PC-9 (cell line): ENCODE results near the gene RAB31. TPM values are rescaled to one million over a fixed set of nuclear protein-coding genes. Genes with fewer than 3 reads are reported as not detected.

ENCODE experiments used
- BruUV-seq: library from RNA; stranded (reverse); fragments of 400-500 nt; replicated peaks from 2 replicates; lab custom pipeline; 2021; lab: Mats Ljungman, UMichigan
- CTCF ChIA-PET: fragments of 300-600 bp; sonication (Branson Sonifier 250); formaldehyde crosslinking; loops from one replicate; lab custom pipeline; 2022; ENCODE audit warnings: antibody characterized with exemption; lab: Charles Lee
- POLR2A ChIA-PET: fragments of 300-600 bp; sonication (Branson Sonifier 250); formaldehyde crosslinking; loops from one replicate; lab custom pipeline; 2022; ENCODE audit warnings: antibody characterized with exemption; ENCODE audit not compliant: unreplicated experiment; lab: Charles Lee
- DNase-seq, 2 experiments: peaks; one replicate each; pipeline versions ENCODE4 v3.0.0 to v3.0.0-alpha.2; 2015 to 2022; ENCODE audit warnings: mixed read lengths in 1 of 2
- H2AFZ ChIP-seq: fragments of 200-600 bp; sonication (generic); 2 replicates; pipeline ENCODE4 v1.8.1; 2017; ENCODE audit warnings: antibody characterized with exemption
- H3F3A ChIP-seq: fragments of 200-600 bp; sonication (generic); 2 replicates; pipeline ENCODE4 v1.8.1; 2017; ENCODE audit warnings: antibody characterized with exemption, mild to moderate bottlenecking, low read depth; ENCODE audit not compliant: insufficient read depth
- H3K27ac ChIP-seq: fragments of 200-600 bp; sonication (generic); 2 replicates; pipeline ENCODE4 v1.6.1; 2016; ENCODE audit warnings: mixed run types
- H3K27me3 ChIP-seq: fragments of 200-600 bp; sonication (generic); 2 replicates; pipeline ENCODE4 v1.6.1; 2016; ENCODE audit warnings: low read depth, mixed run types; ENCODE audit not compliant: insufficient read depth
- H3K36me3 ChIP-seq: fragments of 200-600 bp; sonication (generic); 2 replicates; pipeline ENCODE4 v1.6.1; 2016; ENCODE audit warnings: low read depth, mixed run types
- H3K4me1 ChIP-seq: fragments of 200-600 bp; sonication (generic); replicated peaks from 2 replicates; pipeline ENCODE4 v1.6.1; 2016; ENCODE audit warnings: mixed run types; ENCODE audit not compliant: insufficient read depth
- H3K4me2 ChIP-seq: fragments of 200-600 bp; sonication (generic); 2 replicates; pipeline ENCODE4 v1.6.1; 2017; ENCODE audit warnings: mixed run types
- H3K4me3 ChIP-seq: fragments of 200-600 bp; sonication (generic); 2 replicates; pipeline ENCODE4 v1.6.1; 2016; ENCODE audit warnings: mixed run types
- H3K79me2 ChIP-seq: fragments of 200-600 bp; sonication (generic); 2 replicates; pipeline ENCODE4 v1.6.1; 2017; ENCODE audit warnings: low read depth, mixed run types
- H3K9me2 ChIP-seq: fragments of 200-600 bp; sonication (generic); 2 replicates; pipeline ENCODE4 v1.8.1; 2017; ENCODE audit warnings: mild to moderate bottlenecking; ENCODE audit not compliant: insufficient read depth
- H3K9me3 ChIP-seq: fragments of 200-600 bp; sonication (generic); 2 replicates; pipeline ENCODE4 v1.8.1; 2016; ENCODE audit warnings: low read depth; ENCODE audit not compliant: insufficient read depth
- H4K20me1 ChIP-seq: fragments of 200-600 bp; sonication (generic); 2 replicates; pipeline ENCODE4 v1.8.1; 2017; ENCODE audit not compliant: insufficient read depth
- EZH2 ChIP-seq: fragments of 200-600 bp; sonication (generic); IDR thresholded peaks from 2 replicates; pipeline ENCODE4 v1.8.0; 2017; ENCODE audit warnings: antibody characterized with exemption, low read depth
- intact Hi-C: fragments of 100-400 bp; cut with micrococcal nuclease; formaldehyde crosslinking; loops from one replicate; pipeline ENCODE4 v1.10.0; 2022; ENCODE audit not compliant: unreplicated experiment
- total RNA-seq: library from RNA; stranded (reverse); gene quantifications from 2 replicates; pipeline ENCODE4 v1.2.3, GENCODE V29; 2021
- TF ChIP-seq, protein P1 (sequence below): fragments of 200-600 bp; sonication (generic); conservative IDR thresholded peaks from 2 replicates; pipeline ENCODE4 v1.6.1; 2017; ENCODE audit warnings: mixed run types, antibody characterized with exemption, mild to moderate bottlenecking, moderate library complexity

Gene RAB31
- total RNA-seq, 1 experiment from 2014 or later, result 51.0 TPM

DNA sequence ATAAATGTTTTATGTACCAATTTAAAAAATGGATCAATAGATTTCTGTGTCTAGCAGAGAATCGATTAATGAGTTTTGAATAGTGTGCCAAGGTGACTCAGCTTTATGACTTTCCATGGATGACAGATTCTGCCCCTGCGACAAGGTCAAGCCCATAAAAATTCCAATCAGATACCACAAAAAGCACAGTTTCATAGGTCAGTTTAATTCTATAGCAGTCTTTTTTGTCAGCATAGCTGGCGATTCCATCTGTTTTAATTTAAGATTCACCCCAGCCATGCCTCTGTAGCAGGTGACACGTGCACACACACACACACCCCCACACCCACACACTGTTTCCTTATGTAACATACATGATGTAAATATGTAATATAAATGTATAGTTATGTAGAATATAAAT lies 28.9 kb downstream of the RAB31 start:
- no peaks in the 10 kb centered on the region for H4K20me1 ChIP-seq
- DNase-seq, result peak in 1 of 2 experiments; percentile 82
- CTCF ChIA-PET, result no interaction called here
- no peak overlapping the region for H2AFZ ChIP-seq
- H3K9me2 ChIP-seq, result no peaks in the 10 kb centered on the region
- peaks cover 75% of the 10 kb centered on the region for H3K79me2 ChIP-seq
- H3K27me3 ChIP-seq, result no peaks in the 10 kb centered on the region
- peaks cover 59% of the 10 kb centered on the region for H3F3A ChIP-seq
- no peak for TF ChIP-seq EZH2
- TF ChIP-seq, protein P1, sequence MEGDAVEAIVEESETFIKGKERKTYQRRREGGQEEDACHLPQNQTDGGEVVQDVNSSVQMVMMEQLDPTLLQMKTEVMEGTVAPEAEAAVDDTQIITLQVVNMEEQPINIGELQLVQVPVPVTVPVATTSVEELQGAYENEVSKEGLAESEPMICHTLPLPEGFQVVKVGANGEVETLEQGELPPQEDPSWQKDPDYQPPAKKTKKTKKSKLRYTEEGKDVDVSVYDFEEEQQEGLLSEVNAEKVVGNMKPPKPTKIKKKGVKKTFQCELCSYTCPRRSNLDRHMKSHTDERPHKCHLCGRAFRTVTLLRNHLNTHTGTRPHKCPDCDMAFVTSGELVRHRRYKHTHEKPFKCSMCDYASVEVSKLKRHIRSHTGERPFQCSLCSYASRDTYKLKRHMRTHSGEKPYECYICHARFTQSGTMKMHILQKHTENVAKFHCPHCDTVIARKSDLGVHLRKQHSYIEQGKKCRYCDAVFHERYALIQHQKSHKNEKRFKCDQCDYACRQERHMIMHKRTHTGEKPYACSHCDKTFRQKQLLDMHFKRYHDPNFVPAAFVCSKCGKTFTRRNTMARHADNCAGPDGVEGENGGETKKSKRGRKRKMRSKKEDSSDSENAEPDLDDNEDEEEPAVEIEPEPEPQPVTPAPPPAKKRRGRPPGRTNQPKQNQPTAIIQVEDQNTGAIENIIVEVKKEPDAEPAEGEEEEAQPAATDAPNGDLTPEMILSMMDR, result no peak
- H3K4me3 ChIP-seq, result no peak overlapping the region; the same call in 1 of the 2 replicates
- no TSS peak for BruUV-seq
- POLR2A ChIA-PET, result no interaction called here
- intact Hi-C loops, result no loop called here
- H3K36me3 ChIP-seq, result no peaks in the 10 kb centered on the region
- H3K27ac ChIP-seq, result peak overlapping the region; percentile 72
- peak overlapping the region; percentile 77 for H3K4me2 ChIP-seq
- no peaks in the 10 kb centered on the region for H3K9me3 ChIP-seq
- H3K4me1 ChIP-seq, result peaks cover 89% of the 10 kb centered on the region

DNA sequence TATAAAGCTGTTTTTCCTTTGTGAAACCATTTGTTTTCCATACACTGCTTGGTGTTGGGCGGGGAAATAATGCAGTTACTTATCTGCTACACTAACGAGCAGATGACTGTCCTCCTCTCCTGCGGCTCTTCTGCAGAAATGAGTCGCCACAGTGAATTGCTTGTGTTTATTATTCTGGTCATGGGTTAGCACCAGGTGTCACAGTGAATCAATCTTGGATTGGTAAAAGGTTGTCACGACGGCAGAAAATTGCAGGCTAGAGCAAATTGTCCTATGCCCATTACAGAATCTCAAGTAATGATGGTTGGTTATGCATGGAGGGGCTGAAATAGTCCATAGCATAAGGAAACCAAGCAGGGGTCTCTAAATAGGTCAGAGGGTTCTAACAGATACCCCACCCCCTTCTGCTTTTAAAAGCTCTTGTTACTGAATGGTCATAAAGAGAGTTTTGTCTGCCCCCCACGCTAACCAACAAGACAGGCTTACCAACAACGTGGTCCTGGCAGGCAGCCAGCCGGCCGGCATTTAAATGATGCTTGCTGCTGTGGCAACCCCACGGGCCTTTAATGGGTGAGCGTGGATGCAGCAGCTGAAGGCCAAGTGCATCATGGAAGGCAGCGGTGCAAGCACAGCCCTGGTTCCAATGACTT lies 29.5 kb downstream of the RAB31 start:
- H3K27ac ChIP-seq, result peak overlapping the region; percentile 72
- peaks cover 59% of the 10 kb centered on the region for H3F3A ChIP-seq
- peak in 1 of 2 experiments; percentile 68 for DNase-seq
- peaks cover 74% of the 10 kb centered on the region for H3K79me2 ChIP-seq
- H3K4me3 ChIP-seq, result no peak overlapping the region; the same call in 1 of the 2 replicates
- no TSS peak for BruUV-seq
- H3K36me3 ChIP-seq, result no peaks in the 10 kb centered on the region
- no peaks in the 10 kb centered on the region for H3K9me3 ChIP-seq
- H3K4me2 ChIP-seq, result peak overlapping the region; percentile 77
- peaks cover 93% of the 10 kb centered on the region for H3K4me1 ChIP-seq
- no peak for TF ChIP-seq EZH2
- TF ChIP-seq, protein P1, result no peak
- ChIA-PET POLR2A (interaction anchor here (0.7 kb wide), 1 partner anchor 176 kb away, joined by 4 read pairs; the partner anchor contains the start of gene VAPA), CTCF (no interaction called here)
- H3K27me3 ChIP-seq, result no peaks in the 10 kb centered on the region
- no peaks in the 10 kb centered on the region for H3K9me2 ChIP-seq
- intact Hi-C loops, result no loop called here
- H2AFZ ChIP-seq, result no peak overlapping the region
- H4K20me1 ChIP-seq, result no peaks in the 10 kb centered on the region

DNA sequence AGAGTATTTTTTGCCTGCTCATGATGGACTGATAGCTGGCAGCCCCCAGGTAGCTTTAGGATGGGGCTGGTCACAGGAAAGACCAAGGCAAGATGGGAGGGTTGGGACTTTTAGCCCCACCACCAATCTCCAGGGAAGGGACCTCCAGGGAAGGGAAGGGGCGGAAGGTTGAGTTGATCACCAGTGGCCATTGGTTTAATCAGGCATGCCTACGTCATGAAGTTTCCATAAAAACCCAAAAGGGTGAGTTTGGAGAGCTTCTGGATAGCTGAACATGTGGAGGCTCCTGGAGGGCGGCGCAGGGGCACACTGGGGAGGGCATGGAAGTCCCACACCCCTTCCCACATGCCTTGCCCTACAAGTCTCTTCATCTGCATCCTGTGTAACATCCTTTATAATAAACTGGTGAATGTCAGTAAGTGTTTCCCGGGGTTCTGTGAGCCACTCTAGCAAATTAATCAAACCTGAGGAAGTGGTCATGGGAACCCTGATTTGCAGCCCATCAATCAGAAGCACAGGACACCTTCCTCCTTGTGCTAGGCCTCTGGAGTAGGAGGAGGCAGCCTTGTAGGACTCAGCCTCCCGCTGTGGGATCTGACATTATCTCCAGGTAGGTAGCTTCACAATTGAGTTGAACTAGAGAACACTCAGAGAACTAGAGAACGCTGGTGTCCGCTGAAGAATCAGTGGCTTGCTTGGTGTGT lies 30.3 kb downstream of the RAB31 start:
- H3K27me3 ChIP-seq, result no peaks in the 10 kb centered on the region
- TF ChIP-seq, protein P1, result no peak
- TF ChIP-seq EZH2, result no peak
- peak overlapping the region; percentile 72; the same call in 1 of the 2 replicates for H3K27ac ChIP-seq
- H3F3A ChIP-seq, result peaks cover 59% of the 10 kb centered on the region
- H4K20me1 ChIP-seq, result no peaks in the 10 kb centered on the region
- H3K4me3 ChIP-seq, result no peak overlapping the region
- peaks cover 71% of the 10 kb centered on the region for H3K79me2 ChIP-seq
- peaks cover 93% of the 10 kb centered on the region for H3K4me1 ChIP-seq
- no peak overlapping the region for H2AFZ ChIP-seq
- CTCF ChIA-PET, result no interaction called here
- POLR2A ChIA-PET, result interaction anchor here (0.7 kb wide), 1 partner anchor 175 kb away, joined by 4 read pairs; the partner anchor contains the start of gene VAPA
- H3K9me2 ChIP-seq, result no peaks in the 10 kb centered on the region
- intact Hi-C loops, result no loop called here
- no peaks in the 10 kb centered on the region for H3K9me3 ChIP-seq
- no peaks in the 10 kb centered on the region for H3K36me3 ChIP-seq
- BruUV-seq, result no TSS peak
- peak in 1 of 2 experiments; percentile 22 for DNase-seq
- peak overlapping the region; percentile 77; the same call in 1 of the 2 replicates for H3K4me2 ChIP-seq
